ENCODE measurements around the gene ST13.
A peak's percentile ranks its signal among the peaks of the same experiment; 100 is the strongest.
"Not testable (repeated sequence)": the region's sequence is repeated elsewhere in the genome, so short reads cannot be mapped to it uniquely, and the experiment has no call there.

Gene ST13

GRCh38 chr22:40856513-40857308 lies at the start of gene ST13, which contains the start of gene XPNPEP3:
TSS of gene ST13 (minus strand) at chr22:40856639. CDS start at chr22:40856540, 99 bp downstream.
TSS of gene XPNPEP3 (plus strand) at chr22:40857148. CDS start at chr22:40857182, 34 bp downstream.
- peak within 1 kb of the TSS; percentile 95 for H3K4me3 Mint-ChIP-seq
- no peaks in the 10 kb centered on the region for H3K27me3 Mint-ChIP-seq (ENCODE audit: low read depth)
- no peaks in the 10 kb centered on the region for H3K9me3 Mint-ChIP-seq
- H3K36me3 Mint-ChIP-seq (ENCODE audit: low read depth) = peaks cover 3% of the 10 kb centered on the region
- H3K27ac Mint-ChIP-seq = peak within 1 kb of the TSS; percentile 100
- peaks cover 40% of the 10 kb centered on the region for H3K4me1 Mint-ChIP-seq (ENCODE audit: low read depth)

GRCh38 chr22:40904101-40904500 lies 47.7 kb upstream of the ST13 start:
- no peaks in the 10 kb centered on the region for H3K36me3 Mint-ChIP-seq (ENCODE audit: low read depth)
- H3K27ac Mint-ChIP-seq = no peak overlapping the region
- H3K4me1 Mint-ChIP-seq (ENCODE audit: low read depth) = peaks cover 4% of the 10 kb centered on the region
- H3K4me3 Mint-ChIP-seq = no peak overlapping the region
- H3K9me3 Mint-ChIP-seq = no peaks in the 10 kb centered on the region
- no peaks in the 10 kb centered on the region for H3K27me3 Mint-ChIP-seq (ENCODE audit: low read depth)

- peaks cover 8% of the 10 kb centered on the region for H3K4me1 Mint-ChIP-seq (ENCODE audit: low read depth)
- H3K4me3 Mint-ChIP-seq = no peak overlapping the region
- no peaks in the 10 kb centered on the region for H3K9me3 Mint-ChIP-seq
- no peaks in the 10 kb centered on the region for H3K27me3 Mint-ChIP-seq (ENCODE audit: low read depth)
- H3K27ac Mint-ChIP-seq = peak overlapping the region; percentile 36
- H3K36me3 Mint-ChIP-seq (ENCODE audit: low read depth) = peaks cover 2% of the 10 kb centered on the region
These were observed 42.5 kb upstream of the ST13 start for GRCh38 chr22:40898850-40899357.

- Mint-ChIP-seq H3K4me3 (no peak overlapping the region), H3K27ac (no peak overlapping the region), H3K4me1 (ENCODE audit: low read depth) (peaks cover 7% of the 10 kb centered on the region), H3K27me3 (ENCODE audit: low read depth) (no peaks in the 10 kb centered on the region), H3K9me3 (no peaks in the 10 kb centered on the region), H3K36me3 (ENCODE audit: low read depth) (peaks cover 2% of the 10 kb centered on the region)
These were observed 38.0 kb upstream of the ST13 start for GRCh38 chr22:40894417-40894816.

GRCh38 chr22:40890881-40891280 lies 34.4 kb upstream of the ST13 start:
- Mint-ChIP-seq H3K9me3 (no peaks in the 10 kb centered on the region), H3K4me1 (ENCODE audit: low read depth) (peaks cover 6% of the 10 kb centered on the region), H3K4me3 (no peak overlapping the region), H3K36me3 (ENCODE audit: low read depth) (peaks cover 15% of the 10 kb centered on the region), H3K27ac (no peak overlapping the region), H3K27me3 (ENCODE audit: low read depth) (no peaks in the 10 kb centered on the region)

- Mint-ChIP-seq H3K27ac (no peak overlapping the region), H3K4me1 (ENCODE audit: low read depth) (peaks cover 6% of the 10 kb centered on the region), H3K27me3 (ENCODE audit: low read depth) (no peaks in the 10 kb centered on the region), H3K4me3 (no peak overlapping the region), H3K9me3 (no peaks in the 10 kb centered on the region), H3K36me3 (ENCODE audit: low read depth) (peaks cover 15% of the 10 kb centered on the region)
These were observed 32.7 kb upstream of the ST13 start for GRCh38 chr22:40889116-40889515.

GRCh38 chr22:40878922-40879321 lies 22.5 kb upstream of the ST13 start:
- Mint-ChIP-seq H3K36me3 (ENCODE audit: low read depth) (peaks cover 7% of the 10 kb centered on the region), H3K4me1 (ENCODE audit: low read depth) (no peaks in the 10 kb centered on the region), H3K4me3 (no peak overlapping the region), H3K27me3 (ENCODE audit: low read depth) (no peaks in the 10 kb centered on the region), H3K27ac (no peak overlapping the region), H3K9me3 (no peaks in the 10 kb centered on the region)

- Mint-ChIP-seq H3K4me1 (ENCODE audit: low read depth) (no peaks in the 10 kb centered on the region), H3K27me3 (ENCODE audit: low read depth) (no peaks in the 10 kb centered on the region), H3K36me3 (ENCODE audit: low read depth) (peaks cover 7% of the 10 kb centered on the region), H3K27ac (no peak overlapping the region), H3K4me3 (no peak overlapping the region), H3K9me3 (no peaks in the 10 kb centered on the region)
These were observed 21.0 kb upstream of the ST13 start for GRCh38 chr22:40877488-40877887.

GRCh38 chr22:40876907-40877306 lies 20.5 kb upstream of the ST13 start:
- no peaks in the 10 kb centered on the region for H3K27me3 Mint-ChIP-seq (ENCODE audit: low read depth)
- no peaks in the 10 kb centered on the region for H3K4me1 Mint-ChIP-seq (ENCODE audit: low read depth)
- H3K4me3 Mint-ChIP-seq = no peak overlapping the region
- no peaks in the 10 kb centered on the region for H3K9me3 Mint-ChIP-seq
- H3K27ac Mint-ChIP-seq = no peak overlapping the region
- H3K36me3 Mint-ChIP-seq (ENCODE audit: low read depth) = peaks cover 7% of the 10 kb centered on the region

GRCh38 chr22:40875111-40875510 lies 18.7 kb upstream of the ST13 start:
- Mint-ChIP-seq H3K36me3 (ENCODE audit: low read depth) (peaks cover 5% of the 10 kb centered on the region), H3K27me3 (ENCODE audit: low read depth) (no peaks in the 10 kb centered on the region), H3K4me1 (ENCODE audit: low read depth) (no peaks in the 10 kb centered on the region), H3K9me3 (no peaks in the 10 kb centered on the region), H3K4me3 (no peak overlapping the region), H3K27ac (no peak overlapping the region)

GRCh38 chr22:40874016-40874415 lies 17.6 kb upstream of the ST13 start:
- peaks cover 6% of the 10 kb centered on the region for H3K36me3 Mint-ChIP-seq (ENCODE audit: low read depth)
- H3K27me3 Mint-ChIP-seq (ENCODE audit: low read depth) = no peaks in the 10 kb centered on the region
- H3K4me3 Mint-ChIP-seq = no peak overlapping the region
- H3K9me3 Mint-ChIP-seq = no peaks in the 10 kb centered on the region
- H3K4me1 Mint-ChIP-seq (ENCODE audit: low read depth) = no peaks in the 10 kb centered on the region
- H3K27ac Mint-ChIP-seq = no peak overlapping the region

GRCh38 chr22:40868379-40868778 lies 11.9 kb upstream of the ST13 start:
- not testable (repeated sequence) for H3K4me3 Mint-ChIP-seq; H3K4me1 Mint-ChIP-seq (ENCODE audit: low read depth); H3K27ac Mint-ChIP-seq; H3K9me3 Mint-ChIP-seq; H3K27me3 Mint-ChIP-seq (ENCODE audit: low read depth); H3K36me3 Mint-ChIP-seq (ENCODE audit: low read depth)

GRCh38 chr22:40867109-40867508 lies 10.7 kb upstream of the ST13 start:
- Mint-ChIP-seq H3K36me3 (ENCODE audit: low read depth) (peaks cover 4% of the 10 kb centered on the region), H3K4me1 (ENCODE audit: low read depth) (peaks cover 2% of the 10 kb centered on the region), H3K27ac (no peak overlapping the region), H3K4me3 (no peak overlapping the region), H3K27me3 (ENCODE audit: low read depth) (no peaks in the 10 kb centered on the region), H3K9me3 (no peaks in the 10 kb centered on the region)

GRCh38 chr22:40862537-40862936 lies 6.1 kb upstream of the ST13 start:
- no peak overlapping the region for H3K27ac Mint-ChIP-seq
- no peaks in the 10 kb centered on the region for H3K9me3 Mint-ChIP-seq
- H3K4me1 Mint-ChIP-seq (ENCODE audit: low read depth) = peaks cover 9% of the 10 kb centered on the region
- H3K36me3 Mint-ChIP-seq (ENCODE audit: low read depth) = no peaks in the 10 kb centered on the region
- H3K27me3 Mint-ChIP-seq (ENCODE audit: low read depth) = no peaks in the 10 kb centered on the region
- H3K4me3 Mint-ChIP-seq = no peak overlapping the region

GRCh38 chr22:40862013-40862412 lies 5.6 kb upstream of the ST13 start, which contains the start of gene DNAJB7:
TSS of gene DNAJB7 (minus strand) at chr22:40862113. CDS start at chr22:40861994, 119 bp downstream.
- Mint-ChIP-seq H3K27me3 (ENCODE audit: low read depth) (no peaks in the 10 kb centered on the region), H3K27ac (no peak within 1 kb of the TSS), H3K36me3 (ENCODE audit: low read depth) (no peaks in the 10 kb centered on the region), H3K4me3 (no peak within 1 kb of the TSS), H3K9me3 (no peaks in the 10 kb centered on the region), H3K4me1 (ENCODE audit: low read depth) (peaks cover 9% of the 10 kb centered on the region)

Data from T-helper 1 cell treated with Interleukin-12 subunit alpha and Interleukin-12 subunit beta and Interleukin-4 antibody, amounts not matched to agents 30 μg/mL and 1 μg/mL, for 36 hours (primary cell).